HG03097 (cell line): ENCODE data around the gene ADGRG3.

Source experiments
- ATAC-seq: cut with Tn5 transposase; IDR thresholded peaks from one replicate; pipeline ENCODE4 v1.9.1; 2021; ENCODE audit not compliant: unreplicated experiment, low FRiP score

The ADGRG3 gene

GRCh38 chr16:57630407-57630797 lies 37.7 kb upstream of the ADGRG3 start:
- no peak for ATAC-seq

GRCh38 chr16:57630931-57631845 lies 36.9 kb upstream of the ADGRG3 start:
- ATAC-seq: no peak

GRCh38 chr16:57632568-57632967 lies 35.5 kb upstream of the ADGRG3 start:
- no peak for ATAC-seq

DNA sequence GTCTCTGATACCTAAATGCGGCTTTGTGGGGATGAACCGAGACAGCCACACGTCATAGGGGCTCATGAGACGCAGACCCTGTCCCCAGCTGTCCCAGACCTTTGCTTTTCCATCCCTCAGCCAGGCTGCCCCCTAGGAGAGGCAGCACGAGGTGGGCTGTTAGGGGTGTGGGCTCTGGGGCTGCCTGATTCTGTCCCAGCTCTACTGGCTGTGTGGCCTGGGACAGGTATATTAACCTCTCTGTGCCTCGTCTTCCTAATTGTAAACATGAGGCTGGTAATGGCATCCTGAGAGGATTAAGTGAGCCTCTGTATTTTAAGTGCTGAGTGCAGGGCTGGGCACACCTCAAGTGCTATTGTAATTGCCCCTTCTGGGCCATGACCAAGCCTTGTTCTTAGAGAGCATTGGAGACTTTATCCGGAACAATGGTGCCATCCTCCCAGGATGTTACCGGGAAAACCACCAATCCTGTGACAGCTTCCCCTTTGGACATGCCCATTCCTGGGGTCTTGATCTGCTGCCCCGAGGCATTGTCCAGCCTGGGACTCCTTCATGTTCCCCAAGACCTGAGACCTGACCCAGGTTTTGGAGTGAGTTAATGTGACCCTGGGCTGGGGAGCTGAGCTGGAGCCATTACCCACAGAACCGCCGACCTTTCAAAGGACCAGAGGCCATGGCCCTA lies 34.6 kb upstream of the ADGRG3 start:
- no peak for ATAC-seq

GRCh38 chr16:57634171-57634570 lies 33.9 kb upstream of the ADGRG3 start:
- ATAC-seq: no peak

DNA sequence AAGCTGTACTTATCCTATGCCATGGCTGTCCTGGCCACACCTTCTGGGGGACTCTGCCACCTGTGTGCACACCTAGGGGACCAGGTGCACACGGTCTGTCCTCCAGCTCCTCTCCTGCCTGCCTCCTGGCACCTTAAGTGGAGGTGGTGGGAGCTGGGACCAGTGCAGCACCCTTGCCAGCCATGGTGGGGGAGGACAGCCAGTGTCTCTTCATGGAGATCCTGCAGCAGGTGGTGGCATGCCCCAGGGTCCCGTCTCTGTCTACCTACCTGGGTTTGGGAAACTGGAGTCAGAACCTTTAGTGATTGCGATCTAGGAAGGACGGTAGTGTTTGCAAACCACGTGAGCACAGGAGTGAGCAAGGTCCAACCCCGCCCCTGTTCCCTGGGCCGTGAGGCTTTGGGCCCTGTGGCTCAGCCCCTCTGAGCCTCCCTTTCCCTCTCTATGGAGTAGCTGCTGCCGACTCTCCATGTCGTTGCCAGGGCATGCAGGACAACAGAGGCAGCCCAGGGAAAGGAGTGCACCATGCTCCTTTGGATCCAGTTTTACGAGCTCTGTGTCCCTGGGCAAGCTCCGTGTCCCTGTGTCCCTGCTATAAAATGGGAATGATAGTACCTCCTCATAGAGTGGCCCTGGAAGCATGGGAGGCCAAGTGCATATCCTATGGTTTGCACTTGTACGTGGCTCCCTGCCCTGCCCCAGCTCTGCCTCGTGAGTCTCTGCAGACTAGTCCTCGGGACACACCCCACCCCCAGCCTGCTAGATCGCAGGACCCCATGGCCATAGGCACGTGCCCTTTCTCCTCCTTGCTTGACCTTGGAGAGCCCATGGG lies 32.6 kb upstream of the ADGRG3 start:
- no peak for ATAC-seq

DNA sequence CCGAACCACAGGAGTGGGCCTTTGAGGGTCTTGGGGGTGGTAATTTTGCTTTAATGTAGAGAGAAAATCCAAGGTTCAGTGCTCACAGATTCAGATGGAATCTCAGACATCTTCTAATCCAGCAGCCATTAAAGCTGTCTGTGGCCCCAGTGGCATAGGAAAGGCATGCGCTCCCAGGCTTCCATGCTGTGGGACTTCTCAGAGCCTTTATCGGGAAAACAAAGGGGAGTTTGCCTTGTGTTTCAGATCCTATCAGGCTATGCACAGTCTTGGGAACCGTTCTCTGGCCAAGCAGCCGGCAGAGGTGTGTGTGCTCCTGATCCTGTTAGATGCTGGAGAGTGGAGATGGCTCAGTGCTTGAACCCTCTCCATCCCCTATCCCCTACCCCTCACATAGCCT lies 31.9 kb upstream of the ADGRG3 start:
- ATAC-seq: no peak

DNA sequence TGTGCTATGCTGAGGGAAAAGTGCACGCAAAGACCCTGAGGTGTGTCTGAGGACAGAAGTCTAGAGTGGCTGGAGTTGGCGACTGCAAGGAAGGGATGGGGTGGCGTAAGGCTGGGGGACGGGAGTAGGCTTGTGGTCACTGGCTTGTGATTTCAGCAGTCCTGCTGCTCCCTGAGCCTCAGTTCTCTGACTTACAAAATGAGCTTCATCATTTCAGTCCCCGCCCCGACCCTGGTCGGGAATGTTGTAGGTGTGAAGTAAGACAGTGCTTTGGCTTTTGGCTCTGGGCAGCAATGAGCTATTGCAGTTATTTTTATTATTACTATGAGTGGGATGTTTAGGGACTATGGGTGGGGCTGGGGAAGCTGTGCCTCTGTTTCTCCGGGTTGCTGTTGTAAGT lies 31.1 kb upstream of the ADGRG3 start:
- no peak for ATAC-seq

GRCh38 chr16:57637424-57637823 lies 30.7 kb upstream of the ADGRG3 start:
- ATAC-seq: no peak

GRCh38 chr16:57637965-57638364 lies 30.1 kb upstream of the ADGRG3 start:
- ATAC-seq: no peak

GRCh38 chr16:57638381-57638780 lies 29.7 kb upstream of the ADGRG3 start:
- ATAC-seq: no peak

GRCh38 chr16:57639172-57639887 lies 28.8 kb upstream of the ADGRG3 start:
- no peak for ATAC-seq

GRCh38 chr16:57640185-57640584 lies 27.9 kb upstream of the ADGRG3 start:
- no peak for ATAC-seq

- no peak for ATAC-seq
Observed at GRCh38 chr16:57640612-57641011, 27.5 kb upstream of the ADGRG3 start.

DNA sequence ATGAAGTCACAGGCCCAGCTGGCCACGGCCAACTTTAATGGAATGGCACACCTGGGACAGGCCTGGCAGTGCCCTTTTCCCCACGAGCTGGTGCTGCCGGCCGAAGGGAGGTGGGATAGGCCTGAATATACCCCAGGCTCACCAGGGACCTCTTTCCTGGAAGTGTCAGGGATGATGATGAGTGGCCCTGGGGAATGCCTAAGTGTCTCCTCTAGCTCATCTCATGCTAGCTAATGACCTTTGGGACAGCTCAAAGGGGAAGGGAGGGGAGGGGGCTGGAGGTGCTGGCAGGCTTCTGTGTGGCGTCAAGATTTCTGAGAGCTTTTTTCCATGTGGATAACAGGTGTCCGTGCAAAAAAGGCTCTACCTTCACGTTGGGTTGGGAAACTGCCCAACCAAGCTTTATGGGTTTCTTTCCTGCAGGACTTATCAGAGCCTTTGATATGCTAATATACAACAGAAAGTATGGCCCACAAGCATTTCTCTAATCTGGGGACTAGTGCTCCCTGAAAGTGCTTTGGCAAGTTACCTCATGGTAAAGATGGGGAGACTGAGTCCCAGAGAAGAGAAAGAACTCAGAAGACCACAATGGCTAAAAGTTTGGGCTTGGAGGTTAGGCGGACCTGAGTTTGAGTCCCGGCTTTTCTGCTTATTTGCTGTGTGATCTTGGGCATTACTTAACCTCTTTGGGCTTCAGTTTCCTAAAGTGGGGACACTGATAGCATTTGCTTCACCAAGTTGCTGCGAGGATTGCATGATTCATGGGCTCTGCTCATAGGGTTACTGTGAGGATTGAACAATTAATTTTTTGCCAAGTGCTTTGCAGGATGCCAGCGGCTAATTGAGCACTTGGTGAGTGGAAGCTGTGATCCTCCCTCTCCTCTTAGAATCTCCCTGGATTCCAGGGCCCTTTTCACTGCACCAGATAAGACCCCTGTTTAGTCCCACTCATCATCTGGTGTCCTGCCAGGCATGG lies 25.7 kb upstream of the ADGRG3 start:
- ATAC-seq: no peak

DNA sequence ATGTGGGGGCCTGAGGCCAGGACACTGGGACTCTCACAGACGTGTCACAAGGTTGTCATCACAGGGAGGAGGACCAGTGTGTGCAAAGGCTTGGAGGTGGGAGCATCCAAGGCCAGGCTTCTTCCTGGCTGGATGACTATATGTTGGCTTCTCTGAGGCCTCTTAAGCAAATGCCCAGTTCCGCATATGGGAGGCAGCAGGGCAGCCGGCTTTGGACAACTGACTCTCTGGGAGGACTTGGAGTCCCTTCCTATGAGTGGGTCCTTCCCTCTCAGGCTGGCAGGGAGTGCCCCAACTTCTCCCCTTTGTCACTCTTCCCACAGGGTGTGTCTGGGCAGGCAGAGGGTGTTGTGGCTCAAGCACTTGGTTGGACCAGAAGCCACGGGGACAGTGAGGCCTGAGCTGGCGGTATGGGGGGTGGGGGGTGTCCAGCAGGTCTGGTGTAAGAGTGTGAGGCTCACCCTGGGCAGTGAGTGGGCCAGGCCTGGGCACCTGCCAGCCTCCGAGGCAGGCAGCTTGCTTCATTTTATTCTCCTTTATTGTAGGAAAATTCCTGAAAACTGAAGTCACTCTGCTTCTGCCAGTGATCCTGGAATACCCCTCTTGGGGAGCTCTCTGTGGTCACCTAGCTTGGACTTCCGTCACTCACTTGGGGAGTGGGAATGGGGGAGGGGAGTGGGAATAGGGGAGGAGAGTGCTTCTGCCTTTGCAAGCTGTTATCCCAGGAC lies 24.8 kb upstream of the ADGRG3 start:
- no peak for ATAC-seq

GRCh38 chr16:57643910-57644309 lies 24.2 kb upstream of the ADGRG3 start:
- no peak for ATAC-seq

DNA sequence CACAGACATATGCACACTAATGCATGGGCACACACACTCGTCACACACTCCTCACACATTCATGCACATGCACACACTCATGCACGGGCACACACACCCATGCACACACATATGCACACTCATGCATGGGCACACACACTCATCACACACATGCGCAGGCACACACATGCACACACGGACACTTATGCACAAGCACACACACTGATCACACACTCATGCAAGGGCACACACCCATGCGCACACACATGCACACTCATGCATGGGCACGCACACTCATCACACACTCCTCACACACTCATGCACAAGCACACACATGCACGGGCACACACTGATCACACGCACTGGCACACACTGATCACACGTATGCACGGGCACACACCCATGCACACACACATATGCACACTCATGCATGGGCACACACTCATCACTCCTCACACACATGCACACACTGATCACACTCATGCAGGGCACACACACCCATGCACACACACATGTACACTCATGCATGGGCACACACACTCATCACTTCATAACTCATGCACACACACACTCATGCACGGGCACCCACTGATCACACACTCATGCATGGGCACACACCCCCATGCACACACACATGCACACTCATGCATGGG lies 23.6 kb upstream of the ADGRG3 start:
- no peak for ATAC-seq
